Heart left ventricle (tissue), 13 donors: ENCODE results near the gene ZFR2.

ENCODE experiments used
- CTCF ChIP-seq, 12 donors: fragments of 200-600 bp; sonication (generic) in 4 of 12; IDR thresholded peaks; one replicate each; pipeline versions ENCODE4 v1.5.0 to v1.8.0; 2018 to 2022; ENCODE audit warnings: antibody characterized with exemption in 12 of 12, mild to moderate bottlenecking in 5 of 12
- POLR2A ChIP-seq, 2 donors: fragments of 450-650 bp; IDR thresholded peaks; one replicate each; pipeline ENCODE4 v1.6.1; 2017; ENCODE audit warnings: antibody characterized with exemption in 2 of 2, mild to moderate bottlenecking in 2 of 2, moderate library complexity in 2 of 2
- donor health status: ischemic (EF 13 %, LVEDD 7.1; RV severe dilation, severe dysfunction).
- donor health status: DM: no; HTN: yes; CAD: no.
- donor health status: DM: no; HTN: no; CAD: no.
- donor health status: ischemic (EF 25% LVEDD 6.9; RV normal size, moderate dysfunction).
- donor health status: ischemic (EF 25% LVEDD 5.7; RV mildly dilated, moderate dysfunction).
- donor health status: ischemic (EF 35%, LVEDD 5.7; RV mildly dilated, moderate dysfunction).
- donor health status: nonischemic (EF 11% LVEDD 7.7; RV severe dilation, severe dysfunction).
- donor health status: DM: yes; HTN: yes; CAD: no.
- donor health status: PGD.
- donor health status: ischemic (EF 29% LVEDD 5.4; RV normal size, mild dysfunction).
- donor health status: nonischemic (EF 23%, LVEDD 6.1; RV moderate dilation, normal function).

GRCh38 chr19:3881272-3882040 is 12.6 kb upstream of the ZFR2 start:
- TF ChIP-seq CTCF (IDR thresholded peaks at IDR 0.05) (no peak), POLR2A (IDR thresholded peaks at IDR 0.05) (no peak)
